HG02884 (cell line): ENCODE measurements around the gene CDH22.

Experiments used
- ATAC-seq: cut with Tn5 transposase; IDR thresholded peaks from one replicate; pipeline ENCODE4 v1.9.1; 2021; ENCODE audit warnings: mild to moderate bottlenecking, moderate library complexity; ENCODE audit not compliant: unreplicated experiment

CDH22 gene

DNA sequence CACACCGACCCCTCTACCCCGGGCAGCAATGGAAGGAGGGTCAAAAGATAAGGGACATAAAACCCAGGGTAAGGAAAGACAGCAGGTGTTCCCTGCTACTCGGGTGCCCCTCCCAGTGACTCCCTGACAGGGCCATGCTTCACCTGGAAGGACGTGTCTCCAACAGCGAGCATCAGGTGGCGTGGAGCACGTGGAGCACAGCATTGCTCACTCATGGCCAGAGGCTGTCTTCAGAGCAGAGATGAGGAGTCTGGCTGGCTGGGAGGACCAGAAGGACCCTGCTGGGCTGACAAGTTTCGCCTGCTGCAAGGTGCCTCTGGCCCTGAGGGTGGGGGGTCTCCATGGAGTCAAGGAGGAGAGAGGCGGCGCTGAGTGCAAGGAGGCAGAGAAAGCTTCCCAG, 15.3 kb upstream of the CDH22 start:
- ATAC-seq: no peak

DNA sequence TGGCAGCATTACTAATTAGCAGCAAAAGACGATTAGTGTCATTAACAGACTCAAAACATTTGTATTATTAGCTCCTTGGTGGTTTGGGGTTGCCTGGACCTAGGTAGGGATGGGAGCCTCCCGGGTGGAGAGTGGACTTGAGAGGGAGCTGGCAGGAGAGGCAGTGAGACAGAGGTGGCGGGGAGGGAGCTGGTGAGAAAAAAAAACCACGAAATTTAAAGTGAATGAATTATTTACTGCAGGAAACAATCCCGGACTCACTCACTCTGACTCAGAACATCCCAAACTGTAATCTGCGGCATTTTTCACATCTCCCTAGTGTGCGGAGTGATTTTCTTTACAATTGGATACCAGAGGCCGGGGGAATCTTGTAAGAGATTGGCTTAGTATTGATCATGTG, 14.3 kb upstream of the CDH22 start:
- no peak for ATAC-seq

DNA sequence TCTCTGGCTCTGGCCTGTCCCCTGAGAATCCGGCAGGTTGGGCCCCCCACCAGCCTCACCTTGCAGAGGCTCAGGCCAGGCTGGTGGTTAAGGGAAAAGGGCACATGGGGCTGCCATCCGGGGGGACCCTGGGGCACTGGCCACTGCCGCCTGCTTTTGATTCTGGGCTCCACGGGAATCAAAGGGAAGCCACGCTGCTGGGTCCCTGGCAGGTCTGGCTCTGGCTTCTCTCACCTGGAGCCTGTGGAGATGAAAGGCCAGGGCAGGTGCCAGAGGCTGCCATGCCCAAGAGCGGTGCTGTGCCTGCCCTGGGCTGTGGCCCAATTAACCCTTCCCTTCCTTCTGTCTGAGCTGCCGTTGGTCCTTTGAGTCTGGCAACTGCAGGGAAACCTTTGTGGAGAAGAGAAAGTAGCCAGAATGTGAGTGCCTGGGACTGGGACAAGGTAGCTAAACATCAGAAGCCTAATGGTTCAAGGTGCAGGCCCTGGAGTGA, 9.4 kb upstream of the CDH22 start:
- ATAC-seq: no peak

DNA sequence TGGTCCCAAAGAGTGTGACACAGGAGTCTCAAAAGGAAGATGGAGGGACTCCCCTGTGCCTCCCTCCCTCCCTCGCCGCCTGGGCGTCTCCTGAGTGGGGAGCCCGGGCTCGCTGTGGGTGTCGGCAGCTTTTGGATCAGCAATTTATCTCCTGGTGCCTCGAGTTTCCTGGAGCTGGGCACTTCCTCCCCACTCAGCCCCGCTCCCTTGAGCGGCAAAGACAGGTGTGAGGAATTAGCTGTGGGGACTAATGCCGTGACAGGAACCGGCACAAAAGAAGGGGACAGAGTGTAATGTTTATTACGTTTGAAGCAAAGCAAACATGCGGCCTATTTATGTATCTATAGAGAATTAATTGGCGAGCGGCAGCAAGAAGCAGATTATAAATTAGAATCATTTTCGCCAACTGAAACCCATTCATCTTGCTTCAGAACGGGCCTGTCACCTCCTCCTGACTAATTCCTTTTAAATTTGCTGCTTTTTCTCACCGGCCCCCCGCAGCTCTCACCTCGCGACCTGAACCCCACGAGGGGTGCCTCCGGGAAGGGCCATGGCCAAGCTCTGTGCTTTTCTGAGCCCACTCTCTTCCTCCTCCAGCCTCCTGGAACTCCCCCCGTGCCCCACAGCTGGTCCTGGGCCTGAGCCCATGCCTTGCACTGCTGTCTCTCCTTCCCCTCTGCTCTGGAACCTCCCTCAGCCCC, 8.8 kb upstream of the CDH22 start:
- ATAC-seq: no peak

GRCh38 chr20:46315311-46315710, 7.0 kb upstream of the CDH22 start:
- ATAC-seq: no peak

DNA sequence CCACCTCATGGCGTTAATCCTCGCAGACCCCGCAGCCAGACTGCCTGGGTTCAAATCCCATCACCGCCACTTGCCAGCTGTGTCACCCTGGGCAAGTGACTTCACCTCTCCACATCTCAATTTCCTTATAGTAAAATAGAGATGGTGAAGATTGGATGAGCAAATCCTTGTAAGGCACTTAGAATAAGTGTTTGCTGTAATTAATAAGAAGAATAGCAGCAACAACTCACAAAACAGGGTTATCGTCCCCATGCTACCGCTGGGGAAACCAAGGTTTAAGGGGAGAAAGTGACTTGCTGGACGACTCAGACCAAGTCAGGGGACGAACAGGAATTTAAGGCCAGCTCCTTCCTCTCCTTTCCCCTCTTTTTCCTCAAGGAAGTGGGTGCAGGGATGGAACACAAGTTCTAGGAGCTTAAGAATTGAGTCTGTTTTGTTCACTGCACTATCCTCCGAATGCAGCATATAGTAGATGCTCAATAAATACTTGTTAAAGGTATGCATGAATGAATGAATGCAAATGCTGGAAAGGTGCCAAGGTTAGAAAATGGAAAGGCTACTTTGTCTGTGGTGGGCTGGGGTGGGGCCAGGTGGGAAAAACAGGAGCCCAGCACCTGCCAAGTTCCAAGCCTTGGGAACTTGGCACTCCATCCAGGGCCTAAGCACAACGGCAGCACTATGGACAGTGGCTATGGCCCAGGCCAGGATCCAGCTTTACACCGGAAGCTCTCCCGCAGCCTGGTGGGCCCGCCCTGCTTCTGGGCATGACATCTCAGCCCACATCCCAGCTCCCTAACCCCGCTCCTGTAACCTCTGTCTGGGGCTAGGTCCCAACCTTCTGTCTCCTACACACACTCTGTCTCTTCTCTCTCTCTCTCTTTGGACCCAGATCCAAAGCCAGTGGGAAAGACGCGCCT, 4.9 kb upstream of the CDH22 start:
- ATAC-seq: no peak

DNA sequence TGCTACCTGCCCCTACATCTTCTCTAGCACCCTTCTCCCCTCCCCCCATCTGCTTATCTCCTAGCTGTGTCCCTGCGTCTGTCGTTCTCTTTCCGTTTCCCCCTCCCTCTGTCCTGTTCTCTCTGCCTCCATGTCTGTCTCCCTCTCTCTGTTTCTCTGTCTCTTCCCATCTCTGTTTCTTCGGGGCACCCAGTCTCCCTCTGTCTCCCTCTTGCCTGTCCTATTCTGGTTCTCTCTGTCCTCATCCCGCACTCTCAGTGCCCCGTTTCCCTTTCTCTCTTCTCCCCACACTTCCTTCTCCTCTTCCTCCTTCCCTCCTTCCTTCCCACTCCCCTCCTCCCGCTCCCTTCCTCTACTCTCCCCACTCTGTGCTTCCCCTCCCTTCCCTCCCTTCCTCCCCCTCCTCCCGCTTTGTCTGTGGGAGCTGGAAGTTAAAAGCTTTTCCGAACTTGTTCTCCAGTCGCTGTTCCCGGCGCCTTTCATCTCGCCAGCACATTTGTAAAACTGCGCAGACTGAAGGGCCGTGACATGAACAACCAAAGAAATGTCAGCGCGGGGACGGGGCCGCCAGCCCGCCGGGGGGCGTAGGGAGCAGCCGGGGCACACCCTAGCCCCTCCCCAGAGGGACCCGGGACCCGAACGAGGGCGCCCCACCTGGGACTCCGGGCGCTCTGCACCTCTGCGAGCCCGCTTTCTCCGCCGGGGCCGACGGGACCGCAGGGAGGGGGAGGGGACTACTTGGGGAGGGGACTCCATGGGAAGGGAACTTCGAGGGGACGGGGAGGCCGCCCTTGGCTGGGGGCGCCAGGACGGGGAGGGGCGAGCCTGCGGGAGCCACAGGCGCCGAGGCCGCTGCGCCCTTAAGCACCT, 4.0 kb upstream of the CDH22 start:
- no peak for ATAC-seq

- ATAC-seq: no peak
Measured at GRCh38 chr20:46311719-46312074, 3.4 kb upstream of the CDH22 start.

DNA sequence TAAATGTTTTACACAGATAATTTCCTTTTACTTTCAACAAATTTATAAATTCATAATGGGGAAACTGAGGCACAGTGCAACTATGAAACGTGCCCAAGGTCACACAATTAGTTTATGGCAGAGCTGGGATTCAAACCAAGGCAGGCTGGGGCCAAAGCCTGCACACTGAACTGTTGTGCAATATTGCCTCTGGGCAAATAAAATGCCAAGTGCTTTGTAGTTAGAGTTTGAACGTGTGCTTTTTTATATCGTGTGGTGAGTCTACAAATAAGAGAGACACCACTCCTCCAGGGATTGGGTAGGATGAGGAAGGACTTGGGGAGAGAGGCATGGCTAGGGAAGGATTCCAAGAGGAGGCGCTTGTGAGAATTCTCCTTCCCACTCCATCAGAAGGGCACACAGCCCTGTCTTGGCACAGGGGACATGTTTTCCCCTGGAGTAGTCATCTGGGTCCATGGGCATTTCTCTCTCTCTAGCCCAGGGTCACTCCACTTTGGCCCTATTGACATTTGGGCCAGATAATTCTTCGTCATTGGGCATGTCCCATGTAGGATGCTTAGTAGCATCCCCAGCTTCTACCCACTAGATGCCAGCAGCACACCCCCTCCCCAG, 2.8 kb upstream of the CDH22 start:
- no peak for ATAC-seq

GRCh38 chr20:46309945-46310344, 1.6 kb upstream of the CDH22 start:
- ATAC-seq: no peak

DNA sequence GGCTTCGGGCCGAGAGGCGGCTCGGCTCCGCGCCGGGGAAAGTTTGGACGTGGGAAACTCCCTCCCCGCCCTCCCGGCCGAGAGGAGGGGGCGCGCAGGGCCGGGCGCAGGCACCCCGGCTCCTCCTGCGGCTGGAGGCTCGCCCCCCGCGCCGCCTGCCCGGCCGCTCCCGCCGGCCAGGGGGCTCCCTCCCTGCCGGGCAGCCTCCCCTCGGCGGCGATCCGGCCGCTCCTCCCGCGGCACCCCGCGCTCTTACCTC, 370 bp downstream of the CDH22 start:
- no peak for ATAC-seq

DNA sequence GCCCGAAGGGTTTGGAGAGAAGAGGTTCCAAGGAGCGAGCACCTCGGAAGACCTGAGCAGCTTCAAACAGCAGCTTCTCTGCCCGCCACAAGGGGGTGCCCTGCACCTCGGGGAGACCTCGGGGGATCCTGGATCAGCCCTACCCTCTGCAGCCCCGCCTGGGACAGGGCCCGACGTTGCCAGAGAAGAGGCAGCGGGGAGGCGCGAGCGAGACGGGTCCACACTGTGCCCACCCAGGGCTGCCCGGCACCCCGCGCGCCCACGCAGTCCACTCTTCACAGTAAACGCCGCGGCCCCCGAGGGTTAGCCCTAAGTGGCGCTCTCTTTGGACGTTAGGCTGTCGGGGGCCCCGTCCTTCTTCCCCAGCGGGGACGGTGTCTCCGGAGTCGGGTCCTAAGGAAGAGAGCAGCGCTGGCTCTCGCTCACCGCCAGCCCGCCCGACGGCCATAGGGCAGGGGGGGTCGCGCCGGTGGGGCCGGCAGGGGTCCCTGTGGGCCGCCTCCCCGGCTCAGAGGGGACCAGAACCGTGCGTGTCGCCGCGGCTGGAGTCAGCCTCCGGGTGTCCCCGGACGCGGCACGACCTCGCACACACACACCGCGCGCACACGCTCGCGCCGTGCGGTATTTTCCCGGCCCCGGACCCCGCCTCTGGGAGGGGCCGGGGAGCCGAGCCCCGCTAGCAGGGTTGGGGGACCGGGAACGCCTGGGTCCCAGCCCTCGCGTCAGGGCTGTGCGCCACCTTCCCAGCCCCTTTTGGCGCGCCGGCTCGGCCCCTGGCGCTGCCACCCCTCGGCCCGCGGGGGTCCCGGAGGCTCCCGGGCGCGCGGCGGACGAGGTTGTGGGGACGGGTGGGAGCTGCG, 929 bp downstream of the CDH22 start:
- no peak for ATAC-seq

DNA sequence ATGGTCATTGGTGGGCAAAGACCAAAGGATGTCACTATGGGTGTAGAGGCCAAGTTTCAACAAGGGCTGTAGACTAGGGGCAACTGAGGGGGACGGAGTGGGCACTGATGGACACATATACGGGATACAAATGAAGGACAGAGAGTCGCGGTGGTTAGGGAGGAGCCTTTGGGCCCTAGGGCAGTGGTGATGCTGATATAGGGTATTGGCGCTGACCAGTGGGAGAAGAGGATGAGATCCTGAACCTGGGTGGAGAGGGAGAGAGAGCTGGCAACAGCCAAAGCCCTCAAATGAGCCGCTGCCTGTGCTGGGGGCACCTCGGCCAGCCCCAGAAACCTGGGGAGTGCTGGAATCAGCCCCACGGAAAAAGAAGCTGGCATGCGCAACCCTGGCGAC, 1.6 kb downstream of the CDH22 start:
- no peak for ATAC-seq

DNA sequence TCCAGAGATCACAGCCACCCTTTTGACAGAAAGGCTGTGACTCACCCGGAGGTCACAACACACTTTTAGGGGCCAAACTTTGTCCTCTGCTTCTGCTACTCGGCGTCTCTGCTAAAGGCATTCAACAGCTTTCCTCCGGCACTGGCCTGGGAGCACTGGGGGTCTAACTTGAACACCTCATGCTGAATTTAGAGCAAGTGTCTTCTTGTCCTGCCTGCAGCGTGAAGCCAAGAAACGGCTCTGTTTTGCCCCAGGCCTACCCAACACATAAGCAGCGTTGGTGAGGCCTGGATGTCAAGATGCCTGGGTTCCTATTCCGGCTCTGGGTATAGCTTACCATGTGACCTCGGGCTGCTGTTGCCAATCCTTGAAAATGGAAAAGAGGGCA, 2.3 kb downstream of the CDH22 start:
- no peak for ATAC-seq

- ATAC-seq: no peak
Measured at GRCh38 chr20:46305331-46305972, 2.8 kb downstream of the CDH22 start.

GRCh38 chr20:46304852-46305251, 3.4 kb downstream of the CDH22 start:
- no peak for ATAC-seq

GRCh38 chr20:46304361-46304760, 3.9 kb downstream of the CDH22 start:
- ATAC-seq: no peak

DNA sequence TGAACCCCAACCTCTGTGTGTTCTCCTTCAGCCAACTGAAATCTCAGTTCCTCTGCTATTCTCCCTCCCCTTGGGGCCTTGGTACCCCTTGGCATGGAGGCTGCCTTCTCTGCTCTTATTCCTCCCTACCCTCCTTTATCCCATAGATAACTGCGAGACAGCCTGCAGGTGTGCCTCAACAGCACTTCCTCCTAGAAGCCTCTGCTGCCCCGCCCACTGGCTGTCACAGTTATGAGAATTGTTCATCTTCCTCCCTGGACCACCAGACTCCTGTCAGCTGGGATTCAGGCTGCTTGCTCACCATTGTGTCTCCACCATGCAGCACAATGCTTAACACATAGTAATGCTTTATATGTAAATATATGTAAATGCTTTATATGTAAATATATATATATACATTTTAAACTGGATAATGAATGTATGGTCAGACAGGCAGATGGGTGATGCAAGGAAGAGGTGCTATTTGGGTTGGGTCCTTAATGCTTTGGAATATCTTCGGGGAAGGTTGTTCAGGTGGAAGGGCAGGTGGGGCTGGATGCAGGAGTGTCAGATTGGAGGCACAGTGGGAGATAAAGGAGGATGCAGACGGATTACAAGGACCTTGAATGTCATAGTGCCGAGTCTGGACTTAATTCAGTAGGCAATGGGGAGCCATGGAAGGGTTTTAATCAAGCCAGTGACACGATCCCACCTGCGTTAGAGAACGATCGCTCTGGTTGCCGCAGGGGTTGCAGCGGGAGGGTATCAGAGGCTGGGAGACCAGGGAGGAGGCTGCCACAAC, 4.9 kb downstream of the CDH22 start:
- no peak for ATAC-seq

DNA sequence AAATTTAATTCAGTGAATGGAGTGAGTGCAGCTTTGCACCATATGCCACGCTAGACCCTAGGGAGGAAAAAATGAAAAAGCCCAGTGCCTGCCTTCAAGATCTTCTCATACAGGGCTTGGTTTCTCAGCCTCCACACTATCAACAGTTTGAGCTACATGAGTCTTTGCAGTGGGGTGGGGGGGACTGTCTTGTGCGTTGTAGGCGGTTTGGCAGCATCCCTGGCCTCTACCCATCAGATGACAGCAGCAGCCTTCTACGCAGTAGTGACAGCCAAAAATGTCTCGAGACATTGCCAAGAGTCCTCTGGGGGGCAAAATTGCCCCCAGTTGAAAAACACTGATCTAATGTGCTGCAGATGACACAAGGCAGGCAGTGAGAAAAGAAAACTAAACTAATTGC, 6.2 kb downstream of the CDH22 start:
- no peak for ATAC-seq
